HepG2 (cell line): Measurements from ENCODE around the gene SYNGR4. TPM values are rescaled to one million over a fixed set of nuclear protein-coding genes. Genes with fewer than 3 reads are reported as not detected.

Source experiments
- ASH2L ChIP-seq: fragments of 300-600, 200-600 bp; sonication (generic); IDR thresholded peaks from 2 replicates; pipeline ENCODE4 v1.7.0; 2017; ENCODE audit warnings: low read depth, mild to moderate bottlenecking, moderate library complexity, mixed read lengths, low read length; ENCODE audit not compliant: insufficient read length
- ELF4 ChIP-seq: sonication (generic); formaldehyde crosslinking; IDR thresholded peaks from 2 replicates; pipeline ENCODE4 v1.5.0; 2020; ENCODE audit warnings: missing genetic modification reagents, mild to moderate bottlenecking, moderate library complexity, borderline replicate concordance
- MBNL3 ChIP-seq: fragments of 250-450 bp; sonication (Bioruptor Pico); conservative IDR thresholded peaks from 2 replicates; pipeline ENCODE4 v1.8.0; 2022; ENCODE audit warnings: mild to moderate bottlenecking, inconsistent platforms
- PAF1 ChIP-seq: IDR thresholded peaks from 2 replicates; pipeline ENCODE4 v1.6.1; 2016; ENCODE audit warnings: missing genetic modification reagents, missing compliant biosample characterization
- PCBP2 ChIP-seq: fragments of 200-400 bp; formaldehyde crosslinking; optimal IDR thresholded peaks from 2 replicates; pipeline ENCODE3; 2018; ENCODE audit warnings: low read length, low read depth; ENCODE audit not compliant: poor library complexity, severe bottlenecking
- POLR2A ChIP-seq, 2 experiments: IDR thresholded peaks; 2 replicates each; pipeline ENCODE4 v1.6.1; 2011; ENCODE audit warnings: low read depth in 2 of 2, low read length in 2 of 2, mild to moderate bottlenecking in 1 of 2, moderate library complexity in 1 of 2; ENCODE audit not compliant: insufficient read depth in 1 of 2
- RNF2 ChIP-seq: fragments of 450-650 bp; conservative IDR thresholded peaks from 2 replicates; pipeline ENCODE4 v1.6.1; 2016; ENCODE audit warnings: low read depth
- SALL1 ChIP-seq: sonication (generic); formaldehyde crosslinking; IDR thresholded peaks from 2 replicates; pipeline ENCODE4 v1.8.0; 2022; ENCODE audit warnings: mild to moderate bottlenecking, missing genetic modification reagents
- SP5 ChIP-seq: IDR thresholded peaks from 2 replicates; pipeline ENCODE4 v1.6.1; 2016; ENCODE audit warnings: low read depth, borderline replicate concordance
- TRIM24 ChIP-seq: sonication (generic); formaldehyde crosslinking; IDR thresholded peaks from 2 replicates; pipeline ENCODE4 v1.8.0; 2022; ENCODE audit warnings: mild to moderate bottlenecking, missing genetic modification reagents
- ZBTB3 ChIP-seq: sonication (generic); formaldehyde crosslinking; IDR thresholded peaks from 2 replicates; pipeline ENCODE4 v1.4.0; 2020; ENCODE audit warnings: low read depth, mild to moderate bottlenecking, moderate library complexity, missing genetic modification reagents, borderline replicate concordance
- ZMAT3 ChIP-seq: sonication (generic); formaldehyde crosslinking; conservative IDR thresholded peaks from 2 replicates; pipeline ENCODE4 v1.7.0; 2021; ENCODE audit warnings: missing genetic modification reagents
- ZNF136 ChIP-seq: sonication (generic); formaldehyde crosslinking; IDR thresholded peaks from 2 replicates; pipeline ENCODE4 v1.8.1; 2022; ENCODE audit warnings: low read depth, mild to moderate bottlenecking, moderate library complexity, missing genetic modification reagents
- ZNF138 ChIP-seq: sonication (generic); formaldehyde crosslinking; IDR thresholded peaks from 2 replicates; pipeline ENCODE4 v1.5.0; 2020; ENCODE audit warnings: mild to moderate bottlenecking, low read depth, missing genetic modification reagents
- ZNF30 ChIP-seq: sonication (generic); formaldehyde crosslinking; IDR thresholded peaks from 2 replicates; pipeline ENCODE4 v1.5.0; 2020; ENCODE audit warnings: mild to moderate bottlenecking, missing genetic modification reagents
- ZNF329 ChIP-seq: sonication (generic); formaldehyde crosslinking; IDR thresholded peaks from 2 replicates; pipeline ENCODE4 v1.9.0; 2021; ENCODE audit warnings: low read depth, mild to moderate bottlenecking, missing genetic modification reagents
- ZNF367 ChIP-seq: sonication (generic); formaldehyde crosslinking; IDR thresholded peaks from 2 replicates; pipeline ENCODE4 v1.4.0; 2020; ENCODE audit warnings: missing genetic modification reagents, borderline replicate concordance
- ZNF446 ChIP-seq: sonication (generic); formaldehyde crosslinking; IDR thresholded peaks from 2 replicates; pipeline ENCODE4 v1.5.0; 2020; ENCODE audit warnings: mild to moderate bottlenecking, missing genetic modification reagents
- ZNF780A ChIP-seq: sonication (generic); formaldehyde crosslinking; IDR thresholded peaks from 2 replicates; pipeline ENCODE4 v1.8.0; 2022; ENCODE audit warnings: mild to moderate bottlenecking, missing genetic modification reagents, moderate library complexity
- ZSCAN12 ChIP-seq: sonication (generic); formaldehyde crosslinking; IDR thresholded peaks from 2 replicates; pipeline ENCODE4 v1.9.0; 2021; ENCODE audit warnings: mild to moderate bottlenecking, missing genetic modification reagents
- polyA plus RNA-seq, 8 experiments: library from polyadenylated mRNA; depleted of rRNA in 3 of 8; stranded (reverse) in 7 of 8; unstranded in 1 of 8; fragments of >200 nt; fragmentation: Illumina TruSeq in 4 of 8; extraction: Trizol in 4 of 8; gene quantifications; 2 replicates each; pipeline versions ENCODE4 v1.2.1 to v1.2.3, GENCODE V29; 2011 to 2016; ENCODE audit warnings: low read depth in 4 of 8, missing spikeins in 1 of 8, mixed read lengths in 1 of 8; ENCODE audit not compliant: insufficient read depth in 1 of 8
- total RNA-seq, 5 experiments: library from RNA; depleted of rRNA; stranded (reverse); fragments of >200 nt; fragmentation: Illumina TruSeq; extraction: Trizol; gene quantifications; 2 replicates each; pipeline ENCODE4 v1.2.3, GENCODE V29; 2016; ENCODE audit warnings: low read depth in 1 of 5
- TF ChIP-seq, protein P1 (sequence below): sonication (generic); formaldehyde crosslinking; IDR thresholded peaks from 2 replicates; pipeline ENCODE4 v1.8.1; 2023; ENCODE audit warnings: mild to moderate bottlenecking, inconsistent platforms, moderate library complexity, missing genetic modification reagents, borderline replicate concordance
- TF ChIP-seq, protein P2 (sequence below): sonication (generic); formaldehyde crosslinking; IDR thresholded peaks from 2 replicates; pipeline ENCODE4 v1.4.0; 2020; ENCODE audit warnings: missing genetic modification reagents, borderline replicate concordance
- TF ChIP-seq, protein P3 (sequence below): IDR thresholded peaks from 2 replicates; pipeline ENCODE4 v1.6.1; 2016; ENCODE audit warnings: mild to moderate bottlenecking
- TF ChIP-seq, protein P4 (sequence below): sonication (generic); formaldehyde crosslinking; IDR thresholded peaks from 2 replicates; pipeline ENCODE4 v1.4.0; 2020; ENCODE audit warnings: mild to moderate bottlenecking, low read depth, missing genetic modification reagents

The SYNGR4 gene
- total and polyA plus RNA-seq, 2 of the 13 experiments (the other 11 are each of a cell fraction or from before 2014, with no cell fraction given) = not detected

DNA sequence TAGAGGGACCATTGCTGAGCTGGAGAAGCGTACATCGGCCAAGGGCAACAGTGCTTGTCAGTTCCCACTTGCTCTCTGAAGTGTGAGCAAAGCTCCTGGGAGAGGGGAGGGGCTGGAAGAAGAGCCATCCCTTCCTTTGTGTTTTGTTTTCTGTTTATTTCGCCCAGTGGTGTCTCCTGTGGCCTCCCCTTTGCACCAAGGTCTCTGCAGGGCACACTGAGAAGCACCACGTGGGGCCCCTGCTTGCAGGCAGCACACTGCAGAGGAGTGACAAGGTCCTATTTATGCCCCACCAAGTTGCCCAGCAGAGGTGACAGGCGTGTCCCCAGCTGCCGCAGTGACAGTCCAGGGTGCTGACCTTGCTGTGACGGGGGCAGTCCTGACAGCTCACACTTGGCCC, 53.3 kb downstream of the SYNGR4 start (continued):
- TF ChIP-seq ZNF30 (CRISPR knock-in tag) = no peak
- TF ChIP-seq, protein P1, sequence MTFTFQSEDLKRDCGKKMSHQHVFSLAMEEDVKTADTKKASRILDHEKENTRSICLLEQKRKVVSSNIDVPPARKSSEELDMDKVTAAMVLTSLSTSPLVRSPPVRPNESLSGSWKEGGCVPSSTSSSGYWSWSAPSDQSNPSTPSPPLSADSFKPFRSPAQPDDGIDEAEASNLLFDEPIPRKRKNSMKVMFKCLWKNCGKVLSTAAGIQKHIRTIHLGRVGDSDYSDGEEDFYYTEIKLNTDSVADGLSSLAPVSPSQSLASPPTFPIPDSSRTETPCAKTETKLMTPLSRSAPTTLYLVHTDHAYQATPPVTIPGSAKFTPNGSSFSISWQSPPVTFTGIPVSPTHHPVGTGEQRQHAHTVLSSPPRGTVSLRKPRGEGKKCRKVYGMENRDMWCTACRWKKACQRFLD (CRISPR knock-in tag) = no peak
- TF ChIP-seq ZNF329 (CRISPR knock-in tag) = no peak
- TF ChIP-seq ZNF446 = no peak
- TF ChIP-seq, protein P2, sequence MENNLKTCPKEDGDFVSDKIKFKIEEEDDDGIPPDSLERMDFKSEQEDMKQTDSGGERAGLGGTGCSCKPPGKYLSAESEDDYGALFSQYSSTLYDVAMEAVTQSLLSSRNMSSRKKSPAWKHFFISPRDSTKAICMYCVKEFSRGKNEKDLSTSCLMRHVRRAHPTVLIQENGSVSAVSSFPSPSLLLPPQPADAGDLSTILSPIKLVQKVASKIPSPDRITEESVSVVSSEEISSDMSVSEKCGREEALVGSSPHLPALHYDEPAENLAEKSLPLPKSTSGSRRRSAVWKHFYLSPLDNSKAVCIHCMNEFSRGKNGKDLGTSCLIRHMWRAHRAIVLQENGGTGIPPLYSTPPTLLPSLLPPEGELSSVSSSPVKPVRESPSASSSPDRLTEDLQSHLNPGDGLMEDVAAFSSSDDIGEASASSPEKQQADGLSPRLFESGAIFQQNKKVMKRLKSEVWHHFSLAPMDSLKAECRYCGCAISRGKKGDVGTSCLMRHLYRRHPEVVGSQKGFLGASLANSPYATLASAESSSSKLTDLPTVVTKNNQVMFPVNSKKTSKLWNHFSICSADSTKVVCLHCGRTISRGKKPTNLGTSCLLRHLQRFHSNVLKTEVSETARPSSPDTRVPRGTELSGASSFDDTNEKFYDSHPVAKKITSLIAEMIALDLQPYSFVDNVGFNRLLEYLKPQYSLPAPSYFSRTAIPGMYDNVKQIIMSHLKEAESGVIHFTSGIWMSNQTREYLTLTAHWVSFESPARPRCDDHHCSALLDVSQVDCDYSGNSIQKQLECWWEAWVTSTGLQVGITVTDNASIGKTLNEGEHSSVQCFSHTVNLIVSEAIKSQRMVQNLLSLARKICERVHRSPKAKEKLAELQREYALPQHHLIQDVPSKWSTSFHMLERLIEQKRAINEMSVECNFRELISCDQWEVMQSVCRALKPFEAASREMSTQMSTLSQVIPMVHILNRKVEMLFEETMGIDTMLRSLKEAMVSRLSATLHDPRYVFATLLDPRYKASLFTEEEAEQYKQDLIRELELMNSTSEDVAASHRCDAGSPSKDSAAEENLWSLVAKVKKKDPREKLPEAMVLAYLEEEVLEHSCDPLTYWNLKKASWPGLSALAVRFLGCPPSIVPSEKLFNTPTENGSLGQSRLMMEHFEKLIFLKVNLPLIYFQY = no peak
- TF ChIP-seq ZNF367 (CRISPR knock-in tag) = no peak
- TF ChIP-seq, protein P3, sequence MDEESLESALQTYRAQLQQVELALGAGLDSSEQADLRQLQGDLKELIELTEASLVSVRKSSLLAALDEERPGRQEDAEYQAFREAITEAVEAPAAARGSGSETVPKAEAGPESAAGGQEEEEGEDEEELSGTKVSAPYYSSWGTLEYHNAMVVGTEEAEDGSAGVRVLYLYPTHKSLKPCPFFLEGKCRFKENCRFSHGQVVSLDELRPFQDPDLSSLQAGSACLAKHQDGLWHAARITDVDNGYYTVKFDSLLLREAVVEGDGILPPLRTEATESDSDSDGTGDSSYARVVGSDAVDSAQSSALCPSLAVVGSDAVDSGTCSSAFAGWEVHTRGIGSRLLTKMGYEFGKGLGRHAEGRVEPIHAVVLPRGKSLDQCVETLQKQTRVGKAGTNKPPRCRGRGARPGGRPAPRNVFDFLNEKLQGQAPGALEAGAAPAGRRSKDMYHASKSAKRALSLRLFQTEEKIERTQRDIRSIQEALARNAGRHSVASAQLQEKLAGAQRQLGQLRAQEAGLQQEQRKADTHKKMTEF = peak; percentile 32; the same call in 1 of the 2 replicates
- TF ChIP-seq SALL1 = peak; percentile 31; the same call in 1 of the 2 replicates
- TF ChIP-seq, protein P4, sequence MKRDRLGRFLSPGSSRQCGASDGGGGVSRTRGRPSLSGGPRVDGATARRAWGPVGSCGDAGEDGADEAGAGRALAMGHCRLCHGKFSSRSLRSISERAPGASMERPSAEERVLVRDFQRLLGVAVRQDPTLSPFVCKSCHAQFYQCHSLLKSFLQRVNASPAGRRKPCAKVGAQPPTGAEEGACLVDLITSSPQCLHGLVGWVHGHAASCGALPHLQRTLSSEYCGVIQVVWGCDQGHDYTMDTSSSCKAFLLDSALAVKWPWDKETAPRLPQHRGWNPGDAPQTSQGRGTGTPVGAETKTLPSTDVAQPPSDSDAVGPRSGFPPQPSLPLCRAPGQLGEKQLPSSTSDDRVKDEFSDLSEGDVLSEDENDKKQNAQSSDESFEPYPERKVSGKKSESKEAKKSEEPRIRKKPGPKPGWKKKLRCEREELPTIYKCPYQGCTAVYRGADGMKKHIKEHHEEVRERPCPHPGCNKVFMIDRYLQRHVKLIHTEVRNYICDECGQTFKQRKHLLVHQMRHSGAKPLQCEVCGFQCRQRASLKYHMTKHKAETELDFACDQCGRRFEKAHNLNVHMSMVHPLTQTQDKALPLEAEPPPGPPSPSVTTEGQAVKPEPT (CRISPR knock-in tag) = no peak
- TF ChIP-seq ZBTB3 (CRISPR knock-in tag) = no peak
- no peak for TF ChIP-seq PCBP2
- TF ChIP-seq ZMAT3 (CRISPR knock-in tag) = 0 out of 2 replicates have a peak, but pooled peaks have one; percentile 34
- no peak for TF ChIP-seq SP5 (CRISPR knock-in tag)
- TF ChIP-seq ELF4 (CRISPR knock-in tag) = no peak
- no peak for TF ChIP-seq ASH2L
- no peak for TF ChIP-seq TRIM24 (CRISPR knock-in tag)
- no peak for TF ChIP-seq ZNF136 (CRISPR knock-in tag)
- TF ChIP-seq ZNF138 (CRISPR knock-in tag) = no peak
- TF ChIP-seq RNF2 = no peak
- TF ChIP-seq ZSCAN12 (CRISPR knock-in tag) = no peak
- TF ChIP-seq MBNL3 (CRISPR knock-in tag) = no peak
- no peak for TF ChIP-seq POLR2A (IDR thresholded peaks at IDR 0.05; ENCODE audit: insufficient read depth in 1 of 2, low read depth in 2 of 2, low read length in 2 of 2)
- TF ChIP-seq ZNF780A (CRISPR knock-in tag) = no peak
- TF ChIP-seq PAF1 (CRISPR knock-in tag) = no peak
